Measurements from ENCODE around the gene SLC4A11.
"Not testable (repeated sequence)": the region's sequence is repeated elsewhere in the genome, so short reads cannot be mapped to it uniquely, and the experiment has no call there.

The SLC4A11 gene

DNA sequence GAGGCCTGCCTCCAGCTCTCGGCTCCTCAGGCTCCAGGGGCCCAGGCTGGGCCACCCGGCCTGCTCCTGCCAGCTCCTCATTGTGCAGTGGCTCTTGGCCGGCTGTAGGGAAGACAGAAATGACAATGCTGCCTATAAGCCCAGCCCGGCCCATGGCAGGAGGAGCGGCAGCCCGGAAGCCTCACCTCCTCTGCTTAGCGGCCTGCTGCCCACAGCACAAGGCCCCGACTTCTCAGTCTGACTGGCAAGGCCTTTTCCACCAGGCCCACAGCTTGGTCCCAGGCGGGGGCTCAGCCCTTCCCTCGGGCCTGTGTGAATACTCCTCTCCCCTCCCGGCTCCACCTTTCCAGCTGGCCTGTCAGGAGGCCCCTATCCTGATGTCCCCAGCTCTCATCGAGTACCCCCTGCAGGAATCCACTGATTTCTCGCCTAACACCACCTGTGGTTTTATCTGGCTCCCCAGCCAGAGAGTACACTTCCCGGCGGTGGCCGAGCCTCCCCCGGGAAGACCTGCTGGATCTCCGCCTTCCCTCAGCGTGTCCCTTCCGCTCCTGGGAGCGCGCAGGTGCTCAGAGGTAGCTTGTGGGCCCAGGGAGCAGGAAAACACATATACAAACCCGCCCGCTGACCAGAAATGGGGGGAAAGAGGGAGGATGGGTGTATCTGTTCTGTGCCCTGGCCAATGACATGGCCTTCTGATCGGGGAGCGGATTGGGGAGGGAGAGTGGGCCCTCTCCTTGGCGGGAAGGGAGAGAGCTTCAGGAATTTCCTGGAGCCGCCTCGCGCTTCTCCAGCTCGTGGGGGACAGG is 35.5 kb downstream of the SLC4A11 start:
- DNase-seq (ENCODE audit: low read depth in 2 of 2): no peak

DNA sequence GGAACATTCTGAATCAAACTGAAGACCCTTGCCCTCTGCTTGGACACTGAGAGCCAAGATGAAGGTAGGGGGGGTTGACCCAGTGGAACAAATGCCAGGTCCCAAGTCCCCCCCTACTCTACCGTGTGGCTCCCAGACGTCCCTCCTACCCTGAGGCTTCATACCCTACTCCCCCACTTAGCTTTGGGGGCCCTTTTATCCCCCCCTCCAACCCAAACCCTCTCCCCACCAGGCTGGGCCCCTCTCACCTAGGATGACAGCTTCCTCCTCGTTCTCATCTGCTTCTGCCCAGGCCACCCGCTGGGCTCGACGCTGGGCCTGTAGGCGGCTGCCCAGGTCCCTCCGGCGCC is 36.0 kb downstream of the SLC4A11 start:
- DNase-seq (ENCODE audit: low read depth in 2 of 2): no peak

DNA sequence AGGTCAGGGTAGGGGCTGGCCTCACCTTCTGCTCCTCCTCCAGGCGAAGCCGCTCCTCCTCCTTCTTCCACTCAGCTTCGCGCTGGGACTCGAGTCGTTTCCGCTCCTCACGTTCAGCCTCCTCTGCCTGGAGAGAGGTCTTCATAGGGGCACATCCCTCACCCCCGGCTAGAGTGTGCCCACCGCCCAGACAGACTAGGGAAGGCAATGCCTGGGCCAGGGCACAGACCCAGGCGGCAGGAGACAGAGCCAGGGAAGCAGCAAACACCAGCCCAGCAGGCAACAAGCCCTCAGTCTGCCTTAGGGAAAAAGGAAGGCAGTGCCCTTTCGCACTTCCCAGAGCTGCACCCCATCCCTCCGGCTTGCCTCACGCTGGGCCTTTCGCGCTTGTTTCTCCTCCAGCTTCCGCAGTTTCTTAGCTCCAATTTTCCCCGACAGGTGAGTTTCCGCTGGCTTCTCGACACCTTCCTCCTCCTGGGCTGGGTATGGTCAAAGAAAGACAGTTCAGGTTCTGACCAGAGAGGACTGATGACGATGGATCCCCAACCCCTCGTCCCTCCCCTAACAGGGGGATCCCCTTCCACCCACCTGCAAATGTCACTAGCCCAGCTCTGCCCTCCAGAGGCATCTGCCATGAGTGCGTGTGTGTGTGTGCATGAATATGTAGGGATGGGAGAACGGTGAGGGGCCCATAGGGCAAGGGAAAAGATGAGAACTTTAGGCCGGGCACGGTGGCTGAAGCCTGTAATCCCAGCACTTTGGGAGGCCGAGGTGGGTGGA is 38.8 kb downstream of the SLC4A11 start:
- no peak for DNase-seq (ENCODE audit: low read depth in 2 of 2)

DNA sequence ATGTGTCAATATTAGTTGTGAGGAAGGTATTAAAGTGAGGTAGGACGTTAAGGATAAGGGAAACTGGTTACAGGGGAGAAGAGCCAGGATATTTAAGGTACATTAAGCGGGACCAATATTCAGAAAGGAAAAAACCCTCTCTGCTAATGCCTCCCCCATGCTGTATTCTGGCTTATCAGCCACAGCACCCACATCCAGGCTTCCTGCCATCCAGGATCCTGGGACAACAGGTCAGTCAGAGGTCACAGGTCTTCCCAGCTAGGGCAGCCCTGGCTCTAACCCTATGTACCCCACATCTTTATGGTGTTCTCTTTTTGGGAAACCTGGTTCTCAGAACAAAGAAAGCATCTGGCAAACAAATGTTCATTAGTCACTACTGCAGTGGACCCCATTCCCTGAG is 39.8 kb downstream of the SLC4A11 start:
- no peak for DNase-seq (ENCODE audit: low read depth in 2 of 2)

DNA sequence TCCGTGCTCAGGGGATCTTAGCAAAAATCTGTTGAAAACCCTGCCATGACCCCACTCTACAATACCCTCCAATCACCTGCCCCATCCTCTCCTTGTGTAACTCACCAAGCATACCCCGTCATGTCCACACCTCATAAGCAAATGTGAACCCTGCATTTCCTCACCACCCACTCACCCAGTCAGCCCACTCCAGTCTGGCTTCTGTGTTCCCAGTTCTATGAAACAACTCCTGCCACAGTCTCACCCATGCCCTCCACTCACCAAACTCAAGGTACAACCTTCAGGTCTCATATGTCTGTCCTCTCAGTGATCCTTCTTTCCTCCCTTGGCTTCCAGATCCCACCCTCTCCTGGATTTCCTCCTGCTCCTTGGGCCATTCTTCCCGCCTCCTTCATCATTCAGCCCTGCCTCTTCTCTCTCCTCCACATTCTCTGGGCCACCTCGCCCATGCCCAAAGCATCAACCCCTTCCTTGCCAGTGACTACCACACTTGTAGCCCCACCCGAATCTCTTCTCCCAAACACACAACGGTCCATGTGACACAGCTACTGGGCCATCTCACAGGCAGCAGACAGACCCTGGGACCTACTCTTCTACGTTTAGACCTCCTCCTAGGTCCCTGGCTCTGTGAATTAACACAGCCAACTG is 43.3 kb downstream of the SLC4A11 start:
- DNase-seq (ENCODE audit: low read depth in 2 of 2): no peak

DNA sequence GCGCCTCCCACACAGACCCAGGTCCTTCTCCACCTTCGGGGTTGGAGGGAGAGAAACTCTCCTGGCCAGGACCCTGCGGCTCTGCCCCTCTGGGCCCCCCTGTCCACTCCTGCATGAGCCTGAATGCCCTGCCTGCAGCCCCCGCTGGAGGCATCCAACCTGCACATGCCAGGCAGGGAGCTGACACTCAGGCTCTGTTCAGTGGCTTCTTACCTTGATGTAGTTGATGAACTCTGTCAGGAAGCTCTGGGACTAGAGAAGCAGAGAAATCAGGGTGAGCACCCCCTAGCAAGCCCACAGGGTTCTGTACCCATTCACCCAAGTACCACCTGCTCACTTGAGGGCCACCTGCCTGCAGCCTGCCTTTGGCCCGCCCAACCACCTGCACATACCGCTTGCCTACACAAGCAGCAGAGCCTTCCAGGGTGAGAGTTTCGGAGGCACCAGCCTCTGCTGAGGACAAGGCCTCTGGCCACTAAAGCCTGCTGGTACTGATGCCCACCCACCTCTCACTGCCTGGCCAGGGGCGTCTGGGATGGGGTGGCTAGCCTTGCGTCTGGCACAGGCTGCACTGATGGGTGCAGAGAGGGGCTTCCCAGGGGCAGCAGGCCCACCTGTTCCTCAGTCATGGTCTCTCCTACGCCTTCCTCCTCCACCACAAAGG is 44.2 kb downstream of the SLC4A11 start:
- DNase-seq (ENCODE audit: low read depth in 2 of 2): no peak

DNA sequence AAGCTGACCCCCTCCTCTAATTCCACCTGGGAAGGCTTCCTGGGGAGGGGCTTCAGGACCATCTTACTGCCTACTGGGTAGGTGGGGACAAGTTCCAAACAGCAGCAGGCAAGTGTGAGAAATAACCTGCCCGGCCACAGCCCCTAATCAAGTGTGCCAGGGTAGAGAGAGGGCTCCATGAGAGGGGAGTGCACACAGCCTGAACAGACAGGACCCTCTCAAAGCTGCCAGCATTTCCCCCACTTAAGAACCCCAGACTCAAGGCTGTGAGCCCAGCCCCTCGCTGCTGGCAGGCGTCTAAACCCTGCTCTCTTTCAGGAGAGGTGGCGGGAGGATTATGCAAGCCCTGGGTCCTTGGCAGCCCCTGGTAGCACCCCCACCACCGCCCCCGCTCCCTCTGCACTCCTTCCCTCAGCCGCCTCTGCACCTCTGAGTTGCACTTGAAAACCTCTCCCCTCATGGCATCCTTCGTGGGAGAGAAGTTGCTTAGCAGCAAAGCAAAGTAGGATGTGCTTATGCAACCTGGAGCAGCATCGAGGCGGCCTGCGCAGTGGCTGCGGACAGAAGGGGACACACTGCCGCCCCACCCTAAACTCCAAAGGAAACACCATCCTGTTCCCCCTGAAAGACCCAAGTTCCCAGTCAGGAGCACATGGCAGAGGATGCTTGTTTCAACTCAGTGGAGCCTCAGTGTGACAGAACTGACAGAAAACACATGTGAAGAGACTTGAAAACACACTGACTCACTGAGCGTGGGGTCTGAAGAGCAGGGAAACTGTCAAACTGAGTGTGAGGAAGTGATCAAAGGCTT is 45.0 kb downstream of the SLC4A11 start:
- no peak for DNase-seq (ENCODE audit: low read depth in 2 of 2)

DNA sequence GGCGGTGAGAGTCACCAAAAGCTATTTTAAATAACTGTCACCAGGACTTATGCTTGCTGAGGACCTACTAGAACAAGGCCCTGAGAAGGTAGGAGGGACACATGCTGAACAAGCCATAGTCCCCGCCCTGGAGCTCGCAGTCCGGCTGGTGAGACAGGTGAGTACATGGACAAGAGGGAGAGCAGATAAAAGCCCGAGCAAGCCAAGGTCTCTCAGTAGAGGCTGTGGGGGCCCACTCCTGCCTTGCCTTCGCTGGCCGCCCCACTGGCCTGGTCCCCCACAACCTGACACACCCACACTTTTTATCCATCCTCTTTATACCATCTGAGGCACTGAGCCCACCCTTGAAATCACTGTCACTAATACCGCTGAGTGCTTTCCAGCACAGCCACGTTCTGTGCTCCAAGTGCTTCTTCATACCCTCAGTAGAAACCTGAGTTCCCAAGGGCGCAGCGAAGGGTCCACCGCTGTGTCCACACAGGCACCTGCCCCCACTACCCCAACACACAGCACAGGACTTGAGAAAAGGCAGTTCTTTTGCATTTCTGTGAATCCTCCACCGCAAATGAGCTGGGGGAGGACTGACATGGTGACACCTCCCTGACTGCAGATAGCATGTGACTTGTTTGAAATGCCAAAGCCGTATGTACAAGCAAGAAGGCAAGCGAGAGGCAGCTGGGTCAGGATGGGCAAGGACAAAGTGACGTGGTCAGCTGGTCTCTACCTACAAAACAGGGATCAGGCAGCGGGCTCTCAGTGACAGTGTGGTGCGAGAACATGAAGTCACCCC is 46.6 kb downstream of the SLC4A11 start:
- no peak for DNase-seq (ENCODE audit: low read depth in 2 of 2)

DNA sequence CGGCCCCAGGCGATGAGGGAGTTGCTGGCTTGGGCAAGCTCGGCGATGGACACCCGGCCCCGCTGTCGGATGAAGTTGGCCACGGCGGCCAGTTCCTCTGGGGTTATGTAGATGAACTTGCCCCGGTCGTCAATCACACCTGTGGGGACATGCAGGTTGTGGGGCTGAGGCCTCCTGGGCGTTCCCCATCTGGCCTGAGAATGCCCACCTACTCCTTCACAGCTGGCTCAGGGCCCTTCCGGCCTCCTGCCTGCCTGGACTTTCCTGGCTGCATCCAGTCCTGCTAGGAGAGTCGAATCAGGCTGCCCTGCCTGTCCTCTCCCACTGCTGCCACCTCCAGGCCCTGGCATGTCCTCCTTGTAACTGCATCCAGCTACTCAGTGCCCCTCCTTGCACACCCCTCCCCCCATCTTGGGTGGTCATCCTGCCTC is 48.3 kb downstream of the SLC4A11 start:
- no peak for DNase-seq (ENCODE audit: low read depth in 2 of 2)

DNA sequence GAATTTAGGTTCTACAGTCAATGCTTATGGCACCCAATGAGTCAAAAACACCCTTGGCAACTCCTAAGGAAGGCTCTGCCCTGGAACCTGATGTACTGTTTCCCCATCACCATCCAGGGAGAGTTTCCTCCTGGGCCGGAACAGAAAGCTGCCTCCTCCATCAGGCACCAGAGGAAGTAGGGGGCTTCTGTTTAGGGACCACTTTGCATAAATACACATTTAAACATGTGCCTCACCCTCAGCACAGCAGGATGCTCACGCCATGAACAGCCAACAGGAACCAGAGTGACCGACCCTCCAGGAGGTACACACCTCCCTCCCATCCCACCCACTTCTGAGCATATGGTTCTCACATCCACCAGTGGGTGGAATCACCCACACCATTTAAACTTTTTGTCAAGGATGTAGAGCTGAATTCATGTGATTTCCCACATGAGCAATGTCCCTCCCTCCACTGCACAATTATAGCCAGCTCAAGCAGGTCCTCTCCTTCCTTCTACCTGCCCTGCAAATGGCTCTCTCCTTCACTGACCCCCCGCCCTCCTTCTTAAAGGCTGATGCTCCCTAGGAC is 49.3 kb downstream of the SLC4A11 start:
- DNase-seq (ENCODE audit: low read depth in 2 of 2): no peak

DNA sequence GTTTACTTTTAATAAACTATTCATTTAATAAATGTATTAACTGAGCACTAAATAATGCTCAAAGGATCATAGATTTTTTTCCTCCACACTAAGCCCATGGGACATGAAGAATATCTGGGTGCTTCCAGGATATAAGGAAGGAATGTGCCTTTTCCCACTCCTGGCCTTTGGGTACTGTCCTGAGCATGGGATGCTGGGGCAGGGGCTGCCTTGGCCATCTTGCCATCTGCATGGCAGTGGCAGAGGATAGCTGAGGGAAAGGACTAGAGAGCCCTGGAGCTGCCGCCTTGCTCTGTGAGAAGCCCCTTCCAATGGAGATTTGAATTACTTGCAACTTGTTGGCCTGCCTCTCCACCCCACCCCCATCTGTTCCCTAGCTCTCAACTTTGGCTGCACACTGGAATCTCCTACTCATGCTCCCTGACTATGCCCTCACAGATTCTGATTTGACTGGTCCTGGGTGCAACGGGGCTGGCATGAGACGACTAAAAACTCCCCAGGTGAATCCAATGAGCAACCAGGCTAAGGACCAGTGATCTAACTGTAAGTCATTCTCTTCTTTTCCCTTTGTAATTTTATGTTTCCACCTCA is 50.1 kb downstream of the SLC4A11 start:
- no peak for DNase-seq (ENCODE audit: low read depth in 2 of 2)

DNA sequence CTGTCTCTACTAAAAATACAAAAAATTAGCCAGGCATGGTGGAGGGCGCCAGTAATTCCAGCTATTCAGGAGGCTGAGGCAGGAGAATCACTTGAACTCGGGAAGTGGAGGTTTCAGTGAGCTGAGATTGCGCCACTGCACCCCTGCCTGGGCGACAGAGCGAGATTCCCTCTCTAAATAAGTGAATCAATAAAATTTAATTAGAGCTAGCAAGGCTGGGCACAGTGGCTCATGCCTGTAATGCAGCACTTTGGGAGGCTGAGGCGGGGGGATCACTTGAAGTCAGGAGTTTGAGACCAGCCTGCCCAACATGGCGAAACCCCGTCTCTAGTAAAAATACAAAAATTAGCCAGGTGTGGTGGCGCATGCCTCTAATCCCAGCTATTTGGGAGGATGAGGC is 51.1 kb downstream of the SLC4A11 start:
- DNase-seq (ENCODE audit: low read depth in 2 of 2): not testable (repeated sequence)

DNA sequence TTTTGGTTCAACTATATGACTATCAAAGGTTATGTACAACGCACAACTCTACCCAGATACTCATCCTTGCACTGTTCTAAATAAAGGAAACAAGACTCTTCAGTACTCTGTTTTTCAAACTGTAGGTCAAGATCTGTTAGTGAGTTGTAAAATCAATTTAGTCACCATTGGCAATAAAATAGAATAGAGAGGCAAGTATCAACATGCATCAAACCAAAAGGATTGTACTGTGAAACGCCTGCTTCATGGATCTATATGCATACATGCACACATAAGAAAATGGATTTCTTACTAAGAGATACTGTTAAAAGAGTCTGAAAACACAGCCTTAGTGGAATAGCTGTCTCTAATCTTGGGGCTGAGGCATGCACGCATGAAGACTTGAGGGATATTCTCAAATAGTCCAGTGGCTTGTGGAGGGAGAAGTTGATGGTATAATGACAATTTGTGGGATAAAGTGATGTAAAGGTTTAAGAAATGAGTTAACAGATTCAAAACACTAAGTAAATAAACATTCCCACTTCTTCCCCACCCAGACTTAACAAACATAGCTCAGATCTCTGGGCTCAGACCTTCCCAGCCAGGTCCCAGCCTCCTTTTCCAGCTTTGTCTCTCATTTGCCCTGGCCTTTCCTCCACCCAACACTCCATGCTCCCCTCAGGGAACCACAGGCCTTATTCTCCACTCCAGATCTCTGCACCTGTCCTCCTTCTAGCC is 54.9 kb downstream of the SLC4A11 start:
- DNase-seq (ENCODE audit: low read depth in 2 of 2): no peak

DNA sequence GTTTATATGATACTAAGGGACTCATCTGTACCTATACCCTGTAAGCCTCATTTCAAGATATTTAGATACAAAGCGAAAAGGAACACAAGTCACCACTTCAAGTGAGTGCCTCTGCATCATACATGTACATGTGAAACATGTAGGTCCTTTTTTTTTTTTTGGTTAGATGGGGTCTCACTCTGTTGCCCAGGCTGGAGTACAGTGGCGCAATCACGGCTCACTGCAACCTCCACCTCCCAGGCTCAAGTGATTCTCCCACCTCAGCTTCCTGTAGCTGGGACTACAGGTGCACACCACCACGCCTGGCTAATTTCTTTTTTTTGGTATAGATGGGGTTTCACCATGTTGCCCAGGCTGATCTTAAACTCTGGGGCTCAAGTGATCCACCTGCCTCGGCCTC is 56.6 kb downstream of the SLC4A11 start:
- not testable (repeated sequence) for DNase-seq (ENCODE audit: low read depth in 2 of 2)

DNA sequence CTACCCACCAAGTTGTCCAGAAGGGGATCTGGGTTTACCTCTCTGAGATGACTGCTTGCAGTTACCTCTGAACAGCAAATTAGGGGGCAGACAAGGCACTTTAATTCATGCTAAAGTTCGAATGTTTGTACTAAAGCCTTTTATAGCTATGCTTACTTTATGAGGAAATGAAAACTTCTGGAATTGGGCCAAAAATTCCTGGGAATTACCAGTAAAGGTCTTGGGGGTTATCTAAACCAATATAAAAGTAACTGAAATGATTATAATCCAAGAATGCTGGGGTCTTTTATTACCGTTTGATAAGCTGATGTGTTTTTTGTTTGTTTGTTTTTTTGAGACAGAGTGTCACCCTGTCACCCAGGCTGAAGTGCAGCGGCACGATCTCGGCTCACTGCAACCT is 57.7 kb downstream of the SLC4A11 start:
- no peak for DNase-seq (ENCODE audit: low read depth in 2 of 2)

DNA sequence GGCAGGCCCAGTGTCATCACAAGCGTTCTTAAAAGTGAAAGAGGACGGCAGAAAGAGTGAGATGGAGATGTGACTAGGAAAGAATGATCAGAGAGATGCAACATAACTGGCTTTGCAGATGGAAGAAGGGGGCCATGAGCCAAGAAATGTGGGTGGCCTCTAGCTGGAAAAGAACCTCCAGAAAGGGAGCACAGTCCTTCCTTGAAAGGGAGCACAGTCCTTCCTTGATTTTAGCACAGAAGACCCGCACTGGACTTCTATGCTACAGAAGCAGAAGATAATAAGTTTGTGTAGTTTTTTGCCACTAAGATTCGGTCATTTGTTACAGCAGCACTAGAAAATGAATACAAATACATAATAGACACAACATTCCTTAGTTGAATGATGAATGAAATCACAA is 58.7 kb downstream of the SLC4A11 start:
- DNase-seq (ENCODE audit: low read depth in 2 of 2): no peak

DNA sequence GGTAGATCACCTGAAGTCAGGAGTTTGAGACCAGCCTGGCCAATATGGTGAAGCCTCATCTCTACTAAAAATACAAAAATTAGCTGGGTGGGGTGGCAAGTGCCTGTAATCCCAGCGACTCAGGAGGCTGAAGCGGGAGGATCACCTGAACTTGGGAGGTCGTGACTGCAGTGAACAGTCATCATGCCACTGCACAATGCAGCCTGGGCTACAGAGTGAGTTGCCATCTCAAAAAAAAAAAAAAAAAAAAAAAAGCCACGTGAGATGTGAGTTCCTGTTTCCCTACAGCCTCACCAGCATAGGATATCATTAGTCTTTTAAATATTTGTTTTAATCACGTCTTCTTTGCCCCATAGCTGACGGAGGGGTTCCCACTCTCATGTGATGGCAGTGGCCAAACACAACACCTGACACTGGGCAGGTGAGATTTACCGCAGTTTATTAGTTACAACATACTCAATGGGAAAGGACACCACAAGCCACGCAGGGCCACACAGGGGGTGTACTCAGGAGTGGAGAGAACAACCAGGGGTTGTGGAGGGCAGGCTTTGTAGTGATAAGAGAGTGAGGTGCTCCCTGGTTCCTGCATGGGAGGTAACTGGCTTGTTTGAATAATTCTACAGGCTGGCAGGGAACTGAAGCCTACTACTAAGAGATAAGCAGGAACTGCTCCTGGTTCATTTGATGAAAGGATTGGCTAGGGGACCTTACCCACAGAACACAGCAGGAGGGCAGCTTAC is 61.1 kb downstream of the SLC4A11 start:
- DNase-seq (ENCODE audit: low read depth in 2 of 2): no peak
